Right lobe of liver (tissue), 4 donors: ENCODE results near the gene SPATS2.
A peak's percentile ranks its signal among the peaks of the same experiment; 100 is the strongest.

Source experiments
- POLR2A ChIP-seq: fragments of 450-650 bp; IDR thresholded peaks from one replicate; pipeline ENCODE4 v1.6.1; 2017; ENCODE audit warnings: antibody characterized with exemption, mild to moderate bottlenecking
- TF ChIP-seq, protein P1 (sequence below), 4 donors: fragments of 200-600 bp in 3 of 4; fragments of 450-650 bp in 1 of 4; IDR thresholded peaks; one replicate each; pipeline versions ENCODE4 v1.5.1 to v1.8.0; 2016 to 2022; ENCODE audit warnings: antibody characterized with exemption in 4 of 4, mild to moderate bottlenecking in 2 of 4
- donor health status: DM: no; HTN: no; CAD: no.
- donor health status: DM: no; HTN: no; CAD: no.
- donor health status: DM: no; HTN: yes; CAD: no.

- TF ChIP-seq, protein P1, sequence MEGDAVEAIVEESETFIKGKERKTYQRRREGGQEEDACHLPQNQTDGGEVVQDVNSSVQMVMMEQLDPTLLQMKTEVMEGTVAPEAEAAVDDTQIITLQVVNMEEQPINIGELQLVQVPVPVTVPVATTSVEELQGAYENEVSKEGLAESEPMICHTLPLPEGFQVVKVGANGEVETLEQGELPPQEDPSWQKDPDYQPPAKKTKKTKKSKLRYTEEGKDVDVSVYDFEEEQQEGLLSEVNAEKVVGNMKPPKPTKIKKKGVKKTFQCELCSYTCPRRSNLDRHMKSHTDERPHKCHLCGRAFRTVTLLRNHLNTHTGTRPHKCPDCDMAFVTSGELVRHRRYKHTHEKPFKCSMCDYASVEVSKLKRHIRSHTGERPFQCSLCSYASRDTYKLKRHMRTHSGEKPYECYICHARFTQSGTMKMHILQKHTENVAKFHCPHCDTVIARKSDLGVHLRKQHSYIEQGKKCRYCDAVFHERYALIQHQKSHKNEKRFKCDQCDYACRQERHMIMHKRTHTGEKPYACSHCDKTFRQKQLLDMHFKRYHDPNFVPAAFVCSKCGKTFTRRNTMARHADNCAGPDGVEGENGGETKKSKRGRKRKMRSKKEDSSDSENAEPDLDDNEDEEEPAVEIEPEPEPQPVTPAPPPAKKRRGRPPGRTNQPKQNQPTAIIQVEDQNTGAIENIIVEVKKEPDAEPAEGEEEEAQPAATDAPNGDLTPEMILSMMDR (IDR thresholded peaks at IDR 0.05): peak in 2 of 4 donors; percentile 34 to 35
- TF ChIP-seq POLR2A: no peak
Measured at GRCh38 chr12:49557917-49558215, 190.6 kb downstream of the SPATS2 start.
